HCT116 (cell line): ENCODE measurements around the gene VIPR2. TPM values are rescaled to one million over a fixed set of nuclear protein-coding genes. Genes with fewer than 3 reads are reported as not detected.

Experiments used
- ATAC-seq: fragments of 200-7000 bp; cut with Tn5 transposase; 2 replicates; pipeline ENCODE4 v1.9.1; 2020; ENCODE audit warnings: mild to moderate bottlenecking, moderate library complexity
- BruUV-seq: library from RNA; stranded (reverse); fragments of 400-500 nt; replicated peaks from 2 replicates; lab custom pipeline; 2021; lab: Mats Ljungman, UMichigan
- CTCF ChIA-PET: fragments of 300-600 bp; sonication (Branson Sonifier 250); formaldehyde crosslinking; loops from one replicate; lab custom pipeline; 2021; ENCODE audit warnings: antibody characterized with exemption; lab: Charles Lee
- POLR2A ChIA-PET: fragments of 300-600, 350-600 bp; sonication (Branson Sonifier 250); formaldehyde crosslinking; loops from one replicate; lab custom pipeline; 2021; ENCODE audit warnings: antibody characterized with exemption; lab: Charles Lee
- RAD21 ChIA-PET, 2 experiments: fragments of 300-600 bp; sonication (Branson Sonifier 250); formaldehyde crosslinking; loops; one replicate each; lab custom pipeline; 2023; ENCODE audit warnings: low total read pairs in 2 of 2; ENCODE audit not compliant: uncharacterized antibody in 2 of 2, unreplicated experiment in 2 of 2, low non-redundant PET in 1 of 2; lab: Charles Lee
- DNase-seq: peaks from one replicate; pipeline ENCODE4 v3.0.0-alpha.2; 2010; ENCODE audit warnings: low read depth, low spot score
- H2AFZ ChIP-seq: fragments of 200-600 bp; shearing (Covaris generic), sonication (generic); 2 replicates; pipeline ENCODE4 v1.6.1; 2017; ENCODE audit warnings: low read depth, mixed run types, mixed read lengths, antibody characterized with exemption, low read length; ENCODE audit not compliant: poor library complexity, severe bottlenecking
- H3K27ac ChIP-seq: 2 replicates; pipeline ENCODE4 v1.5.1; 2012; ENCODE audit warnings: low read depth, low read length
- H3K27me3 ChIP-seq: fragments of 200-600 bp; sonication (generic); 2 replicates; pipeline ENCODE4 v1.6.1; 2016; ENCODE audit warnings: mixed run types, low read length, mixed read lengths; ENCODE audit not compliant: insufficient read depth
- H3K36me3 ChIP-seq, 2 experiments: fragments of 200-500 bp in 1 of 2; fragments of 200-600 bp in 1 of 2; sonication (Bioruptor generic) in 1 of 2; sonication (generic) in 1 of 2; 2 replicates each; pipeline versions ENCODE4 v1.5.1 to v1.6.1; 2014 to 2016; ENCODE audit warnings: low read length in 2 of 2, inconsistent platforms in 1 of 2, mixed read lengths in 1 of 2, mixed run types in 1 of 2; ENCODE audit not compliant: insufficient read depth in 2 of 2, control insufficient read depth in 1 of 2
- H3K4me1 ChIP-seq, 2 experiments: fragments of 200-600 bp in 1 of 2; sonication (generic) in 1 of 2; 2 replicates each; pipeline versions ENCODE4 v1.5.1 to v1.6.1; 2012 to 2017; ENCODE audit warnings: low read length in 2 of 2, inconsistent platforms in 1 of 2, mild to moderate bottlenecking in 1 of 2, mixed read lengths in 1 of 2, mixed run types in 1 of 2, moderate library complexity in 1 of 2; ENCODE audit not compliant: insufficient read depth in 2 of 2, control insufficient read depth in 1 of 2
- H3K4me2 ChIP-seq: fragments of 200-600 bp; sonication (generic); 2 replicates; pipeline ENCODE4 v1.6.1; 2017; ENCODE audit warnings: mixed run types, low read length, mixed read lengths
- H3K4me3 ChIP-seq, 2 experiments: fragments of 200-600 bp in 1 of 2; sonication (generic) in 1 of 2; replicated peaks in 1 of 2; 2 replicates each; pipeline ENCODE4 v1.5.1; 2011 to 2016; ENCODE audit warnings: low read length in 2 of 2, control low read depth in 1 of 2, low read depth in 1 of 2, mild to moderate bottlenecking in 1 of 2, mixed read lengths in 1 of 2, mixed run types in 1 of 2
- H3K79me2 ChIP-seq: fragments of 200-600 bp; sonication (generic); 2 replicates; pipeline ENCODE4 v1.6.1; 2017; ENCODE audit warnings: mild to moderate bottlenecking, mixed run types, low read length, moderate library complexity, mixed read lengths; ENCODE audit not compliant: insufficient read depth
- H3K9ac ChIP-seq: fragments of 200-600 bp; sonication (generic); 2 replicates; pipeline ENCODE4 v1.6.1; 2016; ENCODE audit warnings: low read length, mixed read lengths
- H3K9me2 ChIP-seq: fragments of 200-600 bp; sonication (generic), shearing (Covaris generic); 2 replicates; pipeline ENCODE4 v1.6.1; 2017; ENCODE audit warnings: mixed run types, mild to moderate bottlenecking, moderate library complexity; ENCODE audit not compliant: insufficient read depth
- H3K9me3 ChIP-seq, 2 experiments: fragments of 200-500 bp in 1 of 2; fragments of 200-600 bp in 1 of 2; sonication (Bioruptor generic) in 1 of 2; sonication (generic) in 1 of 2; 2 replicates each; pipeline ENCODE4 v1.6.1; 2014 to 2017; ENCODE audit warnings: low read length in 2 of 2, mixed read lengths in 2 of 2, inconsistent platforms in 1 of 2, low read depth in 1 of 2, mild to moderate bottlenecking in 1 of 2, mixed run types in 1 of 2, moderate library complexity in 1 of 2; ENCODE audit not compliant: control insufficient read depth in 1 of 2, insufficient read depth in 1 of 2
- H4K20me1 ChIP-seq: fragments of 200-600 bp; sonication (generic), shearing (Covaris generic); 2 replicates; pipeline ENCODE4 v1.6.1; 2017; ENCODE audit warnings: mixed run types, mild to moderate bottlenecking, moderate library complexity; ENCODE audit not compliant: insufficient read depth
- CBX3 ChIP-seq: IDR thresholded peaks from 2 replicates; pipeline ENCODE4 v1.6.1; 2012; ENCODE audit warnings: low read depth
- CEBPB ChIP-seq: IDR thresholded peaks from 2 replicates; pipeline ENCODE4 v1.6.1; 2012; ENCODE audit warnings: low read depth
- EGR1 ChIP-seq: IDR thresholded peaks from 2 replicates; pipeline ENCODE4 v1.6.1; 2012; ENCODE audit warnings: low read depth
- ELF1 ChIP-seq: IDR thresholded peaks from 2 replicates; pipeline ENCODE4 v1.6.1; 2012; ENCODE audit warnings: low read depth, borderline replicate concordance
- EZH2 ChIP-seq: fragments of 200-600 bp; sonication (generic); IDR thresholded peaks from 2 replicates; pipeline ENCODE4 v1.6.1; 2017; ENCODE audit warnings: antibody characterized with exemption, mixed run types
- EZH2phosphoT487 ChIP-seq: fragments of 200-600 bp; IDR thresholded peaks from 2 replicates; pipeline ENCODE4 v1.6.1; 2018; ENCODE audit warnings: antibody characterized with exemption, borderline replicate concordance
- FOSL1 ChIP-seq: IDR thresholded peaks from 2 replicates; pipeline ENCODE4 v1.6.1; 2012; ENCODE audit warnings: low read depth
- POLR2AphosphoS5 ChIP-seq: IDR thresholded peaks from 2 replicates; pipeline ENCODE4 v1.6.1; 2011; ENCODE audit warnings: mild to moderate bottlenecking, low read depth, low read length, moderate library complexity
- RAD21 ChIP-seq: IDR thresholded peaks from 2 replicates; pipeline ENCODE4 v1.6.1; 2012; ENCODE audit warnings: low read depth, mild to moderate bottlenecking
- SIN3A ChIP-seq: IDR thresholded peaks from 2 replicates; pipeline ENCODE4 v1.6.1; 2012; ENCODE audit warnings: low read depth
- SP1 ChIP-seq: IDR thresholded peaks from 2 replicates; pipeline ENCODE4 v1.6.1; 2012; ENCODE audit warnings: low read depth
- SRF ChIP-seq: IDR thresholded peaks from 2 replicates; pipeline ENCODE4 v1.6.1; 2012; ENCODE audit warnings: low read depth
- TCF7L2 ChIP-seq: IDR thresholded peaks from 2 replicates; pipeline ENCODE4 v1.7.0; 2011; ENCODE audit warnings: borderline replicate concordance, inconsistent platforms; ENCODE audit not compliant: insufficient read depth, insufficient read length; ENCODE audit errors: extremely low read depth
- ZFX ChIP-seq: fragments of 450-650 bp; IDR thresholded peaks from 2 replicates; pipeline ENCODE4 v1.6.1; 2017
- ZNF274 ChIP-seq: fragments of 200-500 bp; sonication (Bioruptor generic); IDR thresholded peaks from 2 replicates; pipeline ENCODE4 v1.6.1; 2014; ENCODE audit warnings: mild to moderate bottlenecking, low read depth, low read length, inconsistent platforms
- intact Hi-C: fragments of 100-400 bp; cut with micrococcal nuclease; formaldehyde crosslinking; loops from 2 replicates; pipeline ENCODE4 v1.10.0; 2022
- total RNA-seq: library from RNA; stranded (reverse); gene quantifications from one replicate; pipeline ENCODE4 v1.2.1, GENCODE V29; 2021; ENCODE audit not compliant: unreplicated experiment
- TF ChIP-seq, protein P1 (sequence below): IDR thresholded peaks from 2 replicates; pipeline ENCODE4 v1.6.1; 2012
- TF ChIP-seq, protein P2 (sequence below): IDR thresholded peaks from 2 replicates; pipeline ENCODE4 v1.6.1; 2012
- TF ChIP-seq, protein P3 (sequence below): IDR thresholded peaks from 2 replicates; pipeline ENCODE4 v1.6.1; 2011; ENCODE audit warnings: mild to moderate bottlenecking, low read length, moderate library complexity; ENCODE audit not compliant: insufficient replicate concordance; ENCODE audit errors: extremely low read depth
- TF ChIP-seq, protein P4 (sequence below), 3 experiments: fragments of 200-600 bp in 1 of 3; sonication (generic) in 1 of 3; IDR thresholded peaks in 2 of 3; conservative IDR thresholded peaks in 1 of 3; 2 replicates each; pipeline ENCODE4 v1.5.1; 2012 to 2017; ENCODE audit warnings: low read depth in 2 of 3, low read length in 2 of 3, antibody characterized with exemption in 1 of 3, borderline replicate concordance in 1 of 3, control low read depth in 1 of 3, mild to moderate bottlenecking in 1 of 3, mixed read lengths in 1 of 3, mixed run types in 1 of 3, moderate library complexity in 1 of 3; ENCODE audit not compliant: insufficient read depth in 1 of 3

Gene VIPR2
- total RNA-seq, 1 experiment from 2014 or later: 0.10 TPM

DNA sequence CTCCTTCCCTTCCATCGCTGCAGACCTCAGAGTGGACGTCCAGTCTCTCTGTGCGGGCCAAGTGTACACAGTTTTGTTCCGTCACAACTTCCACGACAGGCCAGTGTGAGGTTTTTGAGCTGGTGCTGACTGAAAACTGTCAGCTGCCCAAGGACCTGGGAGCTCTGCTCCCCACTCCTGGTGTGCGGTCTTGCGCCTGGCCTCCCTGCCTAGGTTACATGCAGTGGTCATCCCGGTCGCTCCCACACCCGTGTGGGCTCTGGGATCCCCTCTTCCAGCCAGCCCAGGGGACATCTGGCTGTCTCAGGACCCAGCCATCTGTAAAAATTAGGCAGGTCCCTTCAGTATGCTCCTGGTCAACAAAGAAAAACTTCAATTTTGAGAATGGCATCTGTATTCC is 127.5 kb downstream of the VIPR2 start:
- DNase-seq (no peak), ATAC-seq (no peak)
- Histone ChIP-seq H2AFZ (no peak overlapping the region), H3K79me2 (no peaks in the 10 kb centered on the region), H3K4me3 (no peak overlapping the region), H3K4me1 (peaks cover 6 to 9% of the 10 kb centered on the region in 2 experiments; a peak in 3 of 4 replicates), H3K36me3 (no peaks in the 10 kb centered on the region), H3K27ac (no peak overlapping the region), H3K9me3 (no peaks in the 10 kb centered on the region), H4K20me1 (no peaks in the 10 kb centered on the region), H3K4me2 (no peak overlapping the region), H3K9ac (no peak overlapping the region), H3K9me2 (no peaks in the 10 kb centered on the region), H3K27me3 (no peaks in the 10 kb centered on the region)
- TF ChIP-seq ELF1 (no peak), EZH2 (no peak), POLR2AphosphoS5 (no peak), TCF7L2 (no peak), RAD21 (no peak), ZNF274 (no peak), ZFX (no peak), EGR1 (no peak), SP1 (no peak), CBX3 (no peak), CEBPB (no peak), EZH2phosphoT487 (no peak), SRF (no peak), FOSL1 (no peak), SIN3A (no peak)
- TF ChIP-seq, protein P1, sequence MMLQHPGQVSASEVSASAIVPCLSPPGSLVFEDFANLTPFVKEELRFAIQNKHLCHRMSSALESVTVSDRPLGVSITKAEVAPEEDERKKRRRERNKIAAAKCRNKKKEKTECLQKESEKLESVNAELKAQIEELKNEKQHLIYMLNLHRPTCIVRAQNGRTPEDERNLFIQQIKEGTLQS: no peak
- TF ChIP-seq, protein P2, sequence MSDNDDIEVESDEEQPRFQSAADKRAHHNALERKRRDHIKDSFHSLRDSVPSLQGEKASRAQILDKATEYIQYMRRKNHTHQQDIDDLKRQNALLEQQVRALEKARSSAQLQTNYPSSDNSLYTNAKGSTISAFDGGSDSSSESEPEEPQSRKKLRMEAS: no peak
- TF ChIP-seq, protein P3, sequence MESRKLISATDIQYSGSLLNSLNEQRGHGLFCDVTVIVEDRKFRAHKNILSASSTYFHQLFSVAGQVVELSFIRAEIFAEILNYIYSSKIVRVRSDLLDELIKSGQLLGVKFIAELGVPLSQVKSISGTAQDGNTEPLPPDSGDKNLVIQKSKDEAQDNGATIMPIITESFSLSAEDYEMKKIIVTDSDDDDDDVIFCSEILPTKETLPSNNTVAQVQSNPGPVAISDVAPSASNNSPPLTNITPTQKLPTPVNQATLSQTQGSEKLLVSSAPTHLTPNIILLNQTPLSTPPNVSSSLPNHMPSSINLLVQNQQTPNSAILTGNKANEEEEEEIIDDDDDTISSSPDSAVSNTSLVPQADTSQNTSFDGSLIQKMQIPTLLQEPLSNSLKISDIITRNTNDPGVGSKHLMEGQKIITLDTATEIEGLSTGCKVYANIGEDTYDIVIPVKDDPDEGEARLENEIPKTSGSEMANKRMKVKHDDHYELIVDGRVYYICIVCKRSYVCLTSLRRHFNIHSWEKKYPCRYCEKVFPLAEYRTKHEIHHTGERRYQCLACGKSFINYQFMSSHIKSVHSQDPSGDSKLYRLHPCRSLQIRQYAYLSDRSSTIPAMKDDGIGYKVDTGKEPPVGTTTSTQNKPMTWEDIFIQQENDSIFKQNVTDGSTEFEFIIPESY: no peak
- TF ChIP-seq, protein P4, sequence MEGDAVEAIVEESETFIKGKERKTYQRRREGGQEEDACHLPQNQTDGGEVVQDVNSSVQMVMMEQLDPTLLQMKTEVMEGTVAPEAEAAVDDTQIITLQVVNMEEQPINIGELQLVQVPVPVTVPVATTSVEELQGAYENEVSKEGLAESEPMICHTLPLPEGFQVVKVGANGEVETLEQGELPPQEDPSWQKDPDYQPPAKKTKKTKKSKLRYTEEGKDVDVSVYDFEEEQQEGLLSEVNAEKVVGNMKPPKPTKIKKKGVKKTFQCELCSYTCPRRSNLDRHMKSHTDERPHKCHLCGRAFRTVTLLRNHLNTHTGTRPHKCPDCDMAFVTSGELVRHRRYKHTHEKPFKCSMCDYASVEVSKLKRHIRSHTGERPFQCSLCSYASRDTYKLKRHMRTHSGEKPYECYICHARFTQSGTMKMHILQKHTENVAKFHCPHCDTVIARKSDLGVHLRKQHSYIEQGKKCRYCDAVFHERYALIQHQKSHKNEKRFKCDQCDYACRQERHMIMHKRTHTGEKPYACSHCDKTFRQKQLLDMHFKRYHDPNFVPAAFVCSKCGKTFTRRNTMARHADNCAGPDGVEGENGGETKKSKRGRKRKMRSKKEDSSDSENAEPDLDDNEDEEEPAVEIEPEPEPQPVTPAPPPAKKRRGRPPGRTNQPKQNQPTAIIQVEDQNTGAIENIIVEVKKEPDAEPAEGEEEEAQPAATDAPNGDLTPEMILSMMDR (IDR thresholded peaks at IDR 0.05 in 2 of 3, conservative IDR thresholded peaks at IDR 0.05 in 1 of 3; ENCODE audit: borderline replicate concordance in 1 of 3, insufficient read depth in 1 of 3, low read depth in 2 of 3, low read length in 2 of 3): no peak
- intact Hi-C loops: no loop called here
- BruUV-seq: no TSS peak
- POLR2A ChIA-PET: no interaction called here
- CTCF ChIA-PET: no interaction called here
- RAD21 ChIA-PET: no interaction called here
